Adrenal gland (tissue), 5 donors: ENCODE data around the gene CHSY3.

Experiments
- POLR2A ChIP-seq, 2 donors: fragments of 450-650 bp; IDR thresholded peaks; one replicate each; pipeline ENCODE4 v1.6.1; 2017; ENCODE audit warnings: antibody characterized with exemption in 2 of 2, mild to moderate bottlenecking in 2 of 2, moderate library complexity in 1 of 2
- TF ChIP-seq, protein P1 (sequence below), 6 experiments: fragments of 450-650 bp in 4 of 6; fragments of 200-600 bp in 2 of 6; sonication (generic) in 1 of 6; IDR thresholded peaks; 1 replicate in 5 of 6; 2 replicates in 1 of 6; pipeline versions ENCODE4 v1.5.1 to v1.8.0; 2016 to 2021; ENCODE audit warnings: antibody characterized with exemption in 6 of 6, mild to moderate bottlenecking in 2 of 6, moderate library complexity in 1 of 6
- donor health status: DM: no; HTN: no; CAD: no.

GRCh38 chr5:130066644-130067043 is 162.4 kb downstream of the CHSY3 start:
- TF ChIP-seq, protein P1, sequence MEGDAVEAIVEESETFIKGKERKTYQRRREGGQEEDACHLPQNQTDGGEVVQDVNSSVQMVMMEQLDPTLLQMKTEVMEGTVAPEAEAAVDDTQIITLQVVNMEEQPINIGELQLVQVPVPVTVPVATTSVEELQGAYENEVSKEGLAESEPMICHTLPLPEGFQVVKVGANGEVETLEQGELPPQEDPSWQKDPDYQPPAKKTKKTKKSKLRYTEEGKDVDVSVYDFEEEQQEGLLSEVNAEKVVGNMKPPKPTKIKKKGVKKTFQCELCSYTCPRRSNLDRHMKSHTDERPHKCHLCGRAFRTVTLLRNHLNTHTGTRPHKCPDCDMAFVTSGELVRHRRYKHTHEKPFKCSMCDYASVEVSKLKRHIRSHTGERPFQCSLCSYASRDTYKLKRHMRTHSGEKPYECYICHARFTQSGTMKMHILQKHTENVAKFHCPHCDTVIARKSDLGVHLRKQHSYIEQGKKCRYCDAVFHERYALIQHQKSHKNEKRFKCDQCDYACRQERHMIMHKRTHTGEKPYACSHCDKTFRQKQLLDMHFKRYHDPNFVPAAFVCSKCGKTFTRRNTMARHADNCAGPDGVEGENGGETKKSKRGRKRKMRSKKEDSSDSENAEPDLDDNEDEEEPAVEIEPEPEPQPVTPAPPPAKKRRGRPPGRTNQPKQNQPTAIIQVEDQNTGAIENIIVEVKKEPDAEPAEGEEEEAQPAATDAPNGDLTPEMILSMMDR (IDR thresholded peaks at IDR 0.05), result no peak
- TF ChIP-seq POLR2A (IDR thresholded peaks at IDR 0.05), result no peak
